ENCODE measurements around the gene ZBED6.
A peak's percentile ranks its signal among the peaks of the same experiment; 100 is the strongest.
"Not testable (repeated sequence)": the region's sequence is repeated elsewhere in the genome, so short reads cannot be mapped to it uniquely, and the experiment has no call there.

ZBED6 gene

GRCh38 chr1:203789966-203790365, 5.5 kb upstream of the ZBED6 start:
- no peak for DNase-seq

- DNase-seq = no peak
These were observed 3.9 kb upstream of the ZBED6 start for GRCh38 chr1:203791498-203791897.

GRCh38 chr1:203792486-203792885, 2.9 kb upstream of the ZBED6 start:
- no peak for DNase-seq

- DNase-seq = not testable (repeated sequence)
These were observed 1.9 kb upstream of the ZBED6 start for GRCh38 chr1:203793561-203793960.

GRCh38 chr1:203794764-203795440, 521 bp upstream of the ZBED6 start:
- no peak for DNase-seq

GRCh38 chr1:203796236-203796605, 798 bp downstream of the ZBED6 start:
- peak; percentile 7 for DNase-seq

GRCh38 chr1:203797216-203797615, 1.8 kb downstream of the ZBED6 start:
- no peak for DNase-seq

- peak; percentile 71 for DNase-seq
These were observed 2.7 kb downstream of the ZBED6 start for GRCh38 chr1:203797948-203798655.

GRCh38 chr1:203799157-203799556, 3.7 kb downstream of the ZBED6 start:
- DNase-seq = no peak

- DNase-seq = no peak
These were observed 4.5 kb downstream of the ZBED6 start for GRCh38 chr1:203799971-203800370.

GRCh38 chr1:203805689-203806088, 10.3 kb downstream of the ZBED6 start:
- no peak for DNase-seq

- DNase-seq = no peak
These were observed 11.8 kb downstream of the ZBED6 start for GRCh38 chr1:203807196-203807595.

GRCh38 chr1:203813581-203814341, 18.3 kb downstream of the ZBED6 start:
- no peak for DNase-seq

- no peak for DNase-seq
These were observed 23.0 kb downstream of the ZBED6 start for GRCh38 chr1:203818399-203818798.

- no peak for DNase-seq
These were observed 27.9 kb downstream of the ZBED6 start for GRCh38 chr1:203823306-203823705.

GRCh38 chr1:203826175-203826574, 30.8 kb downstream of the ZBED6 start:
- no peak for DNase-seq

- no peak for DNase-seq
These were observed 32.6 kb downstream of the ZBED6 start for GRCh38 chr1:203828002-203828401.

GRCh38 chr1:203828503-203828902, 33.1 kb downstream of the ZBED6 start:
- no peak for DNase-seq

- DNase-seq = not testable (repeated sequence)
These were observed 33.8 kb downstream of the ZBED6 start for GRCh38 chr1:203829247-203829646.

GRCh38 chr1:203835476-203835875, 40.1 kb downstream of the ZBED6 start:
- no peak for DNase-seq

- no peak for DNase-seq
These were observed 43.7 kb downstream of the ZBED6 start for GRCh38 chr1:203839081-203839480.

GRCh38 chr1:203840208-203840808, 44.9 kb downstream of the ZBED6 start:
- no peak for DNase-seq

- no peak for DNase-seq
These were observed 47.1 kb downstream of the ZBED6 start for GRCh38 chr1:203842559-203842876.

- DNase-seq = no peak
These were observed 48.0 kb downstream of the ZBED6 start for GRCh38 chr1:203843435-203843834.
